ENCODE data around the gene HTRA1. TPM values are rescaled to one million over a fixed set of nuclear protein-coding genes. Genes with fewer than 3 reads are reported as not detected.

Gene HTRA1
- total and polyA plus RNA-seq, 2 donors: 83.9 to 145 TPM

- 46% methylated on average over 16 of the region's 16 CpGs for WGBS
- H3K36me3 ChIP-seq (ENCODE audit: insufficient read depth): no peaks in the 10 kb centered on the region
- DNase-seq (ENCODE audit: extremely low spot score): no peak
- no peaks in the 10 kb centered on the region for H3K4me1 ChIP-seq (ENCODE audit: insufficient read depth)
- no peak overlapping the region for H3K4me3 ChIP-seq (ENCODE audit: low read depth, low read length)
- H3K27ac ChIP-seq (ENCODE audit: low read depth): no peak overlapping the region
Measured at GRCh38 chr10:122487174-122487765, 25.9 kb downstream of the HTRA1 start.

- Histone ChIP-seq H3K4me3 (ENCODE audit: low read depth, low read length) (no peak overlapping the region), H3K27ac (ENCODE audit: low read depth) (no peak overlapping the region), H3K4me1 (ENCODE audit: insufficient read depth) (no peaks in the 10 kb centered on the region), H3K36me3 (ENCODE audit: insufficient read depth) (no peaks in the 10 kb centered on the region)
- DNase-seq (ENCODE audit: extremely low spot score): no peak
- WGBS: 72% methylated on average over 4 of the region's 4 CpGs
Measured at GRCh38 chr10:122490268-122490667, 28.9 kb downstream of the HTRA1 start.

- DNase-seq (ENCODE audit: extremely low spot score): no peak
- Histone ChIP-seq H3K4me3 (ENCODE audit: low read depth, low read length) (no peak overlapping the region), H3K27ac (ENCODE audit: low read depth) (no peak overlapping the region), H3K4me1 (ENCODE audit: insufficient read depth) (no peaks in the 10 kb centered on the region), H3K36me3 (ENCODE audit: insufficient read depth) (no peaks in the 10 kb centered on the region)
- WGBS: 68% methylated on average over 26 of the region's 26 CpGs
Measured at GRCh38 chr10:122490786-122491680, 29.7 kb downstream of the HTRA1 start.

GRCh38 chr10:122492006-122492405, 30.7 kb downstream of the HTRA1 start:
- no peaks in the 10 kb centered on the region for H3K4me1 ChIP-seq (ENCODE audit: insufficient read depth)
- no peak overlapping the region for H3K4me3 ChIP-seq (ENCODE audit: low read depth, low read length)
- H3K27ac ChIP-seq (ENCODE audit: low read depth): no peak overlapping the region
- DNase-seq (ENCODE audit: extremely low spot score): no peak
- H3K36me3 ChIP-seq (ENCODE audit: insufficient read depth): no peaks in the 10 kb centered on the region
- 74% methylated on average over 9 of the region's 9 CpGs for WGBS

- Histone ChIP-seq H3K27ac (ENCODE audit: low read depth) (no peak overlapping the region), H3K36me3 (ENCODE audit: insufficient read depth) (no peaks in the 10 kb centered on the region), H3K4me1 (ENCODE audit: insufficient read depth) (no peaks in the 10 kb centered on the region), H3K4me3 (ENCODE audit: low read depth, low read length) (no peak overlapping the region)
- WGBS: 35% methylated on average over 9 of the region's 9 CpGs
- no peak for DNase-seq (ENCODE audit: extremely low spot score)
Measured at GRCh38 chr10:122492999-122493481, 31.7 kb downstream of the HTRA1 start.

- Histone ChIP-seq H3K4me1 (ENCODE audit: insufficient read depth) (no peaks in the 10 kb centered on the region), H3K27ac (ENCODE audit: low read depth) (no peak overlapping the region), H3K4me3 (ENCODE audit: low read depth, low read length) (no peak overlapping the region), H3K36me3 (ENCODE audit: insufficient read depth) (no peaks in the 10 kb centered on the region)
- DNase-seq (ENCODE audit: extremely low spot score): no peak
- WGBS: 87% methylated on average over 4 of the region's 4 CpGs
Measured at GRCh38 chr10:122493761-122494160, 32.4 kb downstream of the HTRA1 start.

GRCh38 chr10:122494173-122494820, 32.9 kb downstream of the HTRA1 start:
- Histone ChIP-seq H3K27ac (ENCODE audit: low read depth) (no peak overlapping the region), H3K4me1 (ENCODE audit: insufficient read depth) (no peaks in the 10 kb centered on the region)
- 76% methylated on average over 20 of the region's 20 CpGs for WGBS

GRCh38 chr10:122494833-122495232, 33.5 kb downstream of the HTRA1 start:
- Histone ChIP-seq H3K4me3 (ENCODE audit: low read depth, low read length) (no peak overlapping the region), H3K4me1 (ENCODE audit: insufficient read depth) (no peaks in the 10 kb centered on the region), H3K36me3 (ENCODE audit: insufficient read depth) (no peaks in the 10 kb centered on the region), H3K27ac (ENCODE audit: low read depth) (no peak overlapping the region)
- 81% methylated on average over 14 of the region's 14 CpGs for WGBS
- DNase-seq (ENCODE audit: extremely low spot score): no peak

More at GRCh38 chr10:122494173-122494820, 32.9 kb downstream of the HTRA1 start:
- no peak for DNase-seq (ENCODE audit: extremely low spot score)
- Histone ChIP-seq H3K36me3 (ENCODE audit: insufficient read depth) (no peaks in the 10 kb centered on the region), H3K4me3 (ENCODE audit: low read depth, low read length) (no peak overlapping the region)

- whole genome bisulfite sequencing: 46% methylated on average over 12 of the region's 12 CpGs
- no peak for DNase-seq (ENCODE audit: extremely low spot score)
- H3K36me3 ChIP-seq (ENCODE audit: insufficient read depth): no peaks in the 10 kb centered on the region
- no peak overlapping the region for H3K4me3 ChIP-seq (ENCODE audit: low read depth, low read length)
- H3K27ac ChIP-seq (ENCODE audit: low read depth): no peak overlapping the region
- H3K4me1 ChIP-seq (ENCODE audit: insufficient read depth): no peaks in the 10 kb centered on the region
Measured at GRCh38 chr10:122495406-122496340, 34.3 kb downstream of the HTRA1 start.

GRCh38 chr10:122497241-122497640, 35.9 kb downstream of the HTRA1 start:
- Histone ChIP-seq H3K36me3 (ENCODE audit: insufficient read depth) (no peaks in the 10 kb centered on the region), H3K4me3 (ENCODE audit: low read depth, low read length) (no peak overlapping the region), H3K27ac (ENCODE audit: low read depth) (no peak overlapping the region), H3K4me1 (ENCODE audit: insufficient read depth) (no peaks in the 10 kb centered on the region)
- DNase-seq (ENCODE audit: extremely low spot score): no peak
- 96% methylated on average over 2 of the region's 2 CpGs for WGBS

- H3K4me1 ChIP-seq (ENCODE audit: insufficient read depth): no peaks in the 10 kb centered on the region
Measured at GRCh38 chr10:122498521-122498920, 37.2 kb downstream of the HTRA1 start.

GRCh38 chr10:122499012-122499411, 37.7 kb downstream of the HTRA1 start:
- WGBS: 59% methylated on average over 8 of the region's 8 CpGs
- H3K36me3 ChIP-seq (ENCODE audit: insufficient read depth): no peaks in the 10 kb centered on the region
- H3K4me1 ChIP-seq (ENCODE audit: insufficient read depth): no peaks in the 10 kb centered on the region
- no peak overlapping the region for H3K4me3 ChIP-seq (ENCODE audit: low read depth, low read length)
- H3K27ac ChIP-seq (ENCODE audit: low read depth): no peak overlapping the region
- no peak for DNase-seq (ENCODE audit: extremely low spot score)

More at GRCh38 chr10:122498521-122498920, 37.2 kb downstream of the HTRA1 start:
- no peak for DNase-seq (ENCODE audit: extremely low spot score)
- H3K4me3 ChIP-seq (ENCODE audit: low read depth, low read length): no peak overlapping the region
- no peak overlapping the region for H3K27ac ChIP-seq (ENCODE audit: low read depth)
- no peaks in the 10 kb centered on the region for H3K36me3 ChIP-seq (ENCODE audit: insufficient read depth)
- 67% methylated on average over 5 of the region's 5 CpGs for WGBS

GRCh38 chr10:122499491-122499941, 38.2 kb downstream of the HTRA1 start:
- no peak overlapping the region for H3K27ac ChIP-seq (ENCODE audit: low read depth)
- H3K36me3 ChIP-seq (ENCODE audit: insufficient read depth): no peaks in the 10 kb centered on the region
- 25% methylated on average over 5 of the region's 5 CpGs for WGBS
- no peak for DNase-seq (ENCODE audit: extremely low spot score)
- no peaks in the 10 kb centered on the region for H3K4me1 ChIP-seq (ENCODE audit: insufficient read depth)
- H3K4me3 ChIP-seq (ENCODE audit: low read depth, low read length): no peak overlapping the region
